Suprapubic skin (tissue), 4 donors: ENCODE results near the gene PIK3R4. TPM values are rescaled to one million over a fixed set of nuclear protein-coding genes. Genes with fewer than 3 reads are reported as not detected.

ENCODE experiments used
- DNase-seq, 2 donors: peaks; one replicate each; pipeline ENCODE4 v3.0.0-alpha.2; 2019; ENCODE audit warnings: low spot score in 2 of 2
- H3K27ac ChIP-seq: fragments of 200-600 bp; sonication (generic); one replicate; pipeline ENCODE4 v1.5.1; 2019
- H3K27me3 ChIP-seq: fragments of 200-600 bp; sonication (generic); one replicate; pipeline ENCODE4 v1.5.1; 2019
- H3K36me3 ChIP-seq: fragments of 200-600 bp; sonication (generic); one replicate; pipeline ENCODE4 v1.5.1; 2019
- H3K4me1 ChIP-seq: fragments of 200-600 bp; sonication (generic); one replicate; pipeline ENCODE4 v1.5.1; 2019
- H3K4me3 ChIP-seq: fragments of 200-600 bp; sonication (generic); one replicate; pipeline ENCODE4 v1.5.1; 2019; ENCODE audit warnings: mild to moderate bottlenecking
- H3K9me3 ChIP-seq: fragments of 200-600 bp; sonication (generic); one replicate; pipeline ENCODE4 v1.5.1; 2019
- CTCF ChIP-seq, 2 donors: fragments of 200-600 bp in 1 of 2; fragments of 450-650 bp in 1 of 2; sonication (generic) in 1 of 2; IDR thresholded peaks; one replicate each; pipeline ENCODE4 v1.5.1; 2016 to 2019; ENCODE audit warnings: antibody characterized with exemption in 2 of 2, mild to moderate bottlenecking in 1 of 2, moderate library complexity in 1 of 2
- EP300 ChIP-seq: sonication (generic); formaldehyde crosslinking; IDR thresholded peaks from one replicate; pipeline ENCODE4 v1.6.1; 2017; ENCODE audit warnings: antibody characterized with exemption
- POLR2A ChIP-seq, 2 donors: fragments of 450-650 bp; IDR thresholded peaks; one replicate each; pipeline ENCODE4 v1.6.1; 2017; ENCODE audit warnings: antibody characterized with exemption in 2 of 2, mild to moderate bottlenecking in 2 of 2, moderate library complexity in 2 of 2
- POLR2AphosphoS5 ChIP-seq, 3 donors: sonication (generic); formaldehyde crosslinking; IDR thresholded peaks; one replicate each; pipeline ENCODE4 v1.6.1; 2017; ENCODE audit warnings: antibody characterized with exemption in 3 of 3
- WGBS: methylation state at CpG from one replicate; pipeline ENCODE4 v1.1.5; 2018; 5-methylcytosine and 5-hydroxymethylcytosine counted together
- total RNA-seq, 4 donors: library from RNA; depleted of rRNA; stranded (reverse); fragments of >200 nt; gene quantifications; one replicate each; pipeline ENCODE4 v1.1.0, GENCODE V29; 2016

Gene PIK3R4
- total RNA-seq, 4 donors from 2014 or later = 35.6 to 48.5 (median 39.3) TPM

- H3K4me1 ChIP-seq = no peaks in the 10 kb centered on the region
- H3K36me3 ChIP-seq = no peaks in the 10 kb centered on the region
- H3K27ac ChIP-seq = no peak overlapping the region
- H3K27me3 ChIP-seq = no peaks in the 10 kb centered on the region
- 56% methylated on average over 2 of the region's 2 CpGs for WGBS
- no peak for TF ChIP-seq POLR2AphosphoS5 (IDR thresholded peaks at IDR 0.05)
- no peak for TF ChIP-seq EP300
- TF ChIP-seq POLR2A (IDR thresholded peaks at IDR 0.05) = no peak
- no peak for TF ChIP-seq CTCF (IDR thresholded peaks at IDR 0.05)
- H3K4me3 ChIP-seq = no peak overlapping the region
- DNase-seq = no peak
- no peaks in the 10 kb centered on the region for H3K9me3 ChIP-seq
Measured at GRCh38 chr3:130663092-130663491, 83.5 kb downstream of the PIK3R4 start.

GRCh38 chr3:130662501-130662996 is 84.1 kb downstream of the PIK3R4 start:
- H3K4me1 ChIP-seq = no peaks in the 10 kb centered on the region
- H3K36me3 ChIP-seq = no peaks in the 10 kb centered on the region
- H3K27me3 ChIP-seq = no peaks in the 10 kb centered on the region
- DNase-seq = no peak
- WGBS = 35% methylated on average over 1 of the region's 1 CpG
- no peak for TF ChIP-seq CTCF (IDR thresholded peaks at IDR 0.05)
- TF ChIP-seq POLR2AphosphoS5 (IDR thresholded peaks at IDR 0.05) = no peak
- H3K27ac ChIP-seq = no peak overlapping the region
- no peak overlapping the region for H3K4me3 ChIP-seq
- H3K9me3 ChIP-seq = no peaks in the 10 kb centered on the region

- Histone ChIP-seq H3K27ac (no peak overlapping the region), H3K27me3 (no peaks in the 10 kb centered on the region), H3K36me3 (no peaks in the 10 kb centered on the region), H3K4me1 (no peaks in the 10 kb centered on the region), H3K9me3 (no peaks in the 10 kb centered on the region), H3K4me3 (no peak overlapping the region)
- WGBS = 62% methylated on average over 7 of the region's 7 CpGs
- no peak for DNase-seq
- no peak for TF ChIP-seq EP300
Measured at GRCh38 chr3:130661140-130661891, 85.3 kb downstream of the PIK3R4 start.

- no peak for TF ChIP-seq POLR2A (IDR thresholded peaks at IDR 0.05)
- TF ChIP-seq CTCF (IDR thresholded peaks at IDR 0.05) = no peak
- no peak for TF ChIP-seq EP300
- no peak for TF ChIP-seq POLR2AphosphoS5 (IDR thresholded peaks at IDR 0.05)
- H3K4me1 ChIP-seq = no peaks in the 10 kb centered on the region
- no peaks in the 10 kb centered on the region for H3K9me3 ChIP-seq
- H3K27me3 ChIP-seq = no peaks in the 10 kb centered on the region
- WGBS = 74% methylated on average over 1 of the region's 1 CpG
- H3K36me3 ChIP-seq = no peaks in the 10 kb centered on the region
- no peak overlapping the region for H3K4me3 ChIP-seq
- DNase-seq = no peak
- H3K27ac ChIP-seq = no peak overlapping the region
Measured at GRCh38 chr3:130659911-130660310, 86.7 kb downstream of the PIK3R4 start.

DNA sequence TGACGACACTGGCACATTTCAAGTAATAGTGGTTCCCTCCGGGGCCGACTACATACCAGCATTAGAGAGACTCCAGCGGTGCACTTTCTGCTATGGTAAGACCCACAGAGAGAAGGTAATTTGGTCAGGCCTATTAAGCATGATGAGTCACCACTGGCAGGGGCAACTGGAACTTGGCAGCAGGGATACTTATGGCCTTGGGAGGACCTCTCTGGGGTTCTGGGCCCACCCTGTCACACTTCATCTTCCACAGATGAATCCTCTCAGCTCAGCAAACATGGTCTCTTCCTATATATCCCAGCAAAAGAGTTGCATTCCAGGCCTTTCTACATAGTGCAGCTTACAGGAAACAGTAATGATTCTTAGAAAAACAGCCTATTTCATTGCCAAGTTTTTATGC is 88.0 kb downstream of the PIK3R4 start:
- TF ChIP-seq CTCF (IDR thresholded peaks at IDR 0.05) (no peak), POLR2AphosphoS5 (IDR thresholded peaks at IDR 0.05) (no peak), POLR2A (IDR thresholded peaks at IDR 0.05) (no peak), EP300 (no peak)
- no peak for DNase-seq
- Histone ChIP-seq H3K36me3 (no peaks in the 10 kb centered on the region), H3K4me1 (no peaks in the 10 kb centered on the region), H3K27me3 (no peaks in the 10 kb centered on the region), H3K27ac (no peak overlapping the region), H3K9me3 (no peaks in the 10 kb centered on the region), H3K4me3 (no peak overlapping the region)
- WGBS = 31% methylated on average over 4 of the region's 4 CpGs

DNA sequence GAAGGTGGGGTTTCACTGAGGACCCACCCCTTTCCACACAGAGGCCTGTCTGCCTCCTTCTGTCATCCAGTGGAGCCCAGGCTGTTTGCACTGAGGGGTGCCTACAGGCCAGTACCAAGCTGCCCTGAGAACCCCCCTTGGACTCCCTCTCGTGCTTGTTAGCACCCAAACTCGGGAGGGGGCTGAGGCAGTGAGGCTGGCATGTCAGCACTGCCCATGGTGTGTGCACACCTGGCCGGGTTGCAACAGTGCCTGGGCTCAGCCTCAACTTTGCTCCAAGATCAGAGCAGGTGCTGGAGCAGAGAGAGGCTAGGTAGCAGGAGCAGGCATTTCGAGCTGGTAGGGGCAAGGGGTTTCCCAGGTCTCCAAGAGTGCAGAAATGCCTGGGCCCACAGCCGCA is 90.0 kb downstream of the PIK3R4 start:
- no peak overlapping the region for H3K4me3 ChIP-seq
- no peaks in the 10 kb centered on the region for H3K9me3 ChIP-seq
- DNase-seq = no peak
- no peaks in the 10 kb centered on the region for H3K36me3 ChIP-seq
- no peaks in the 10 kb centered on the region for H3K27me3 ChIP-seq
- H3K27ac ChIP-seq = no peak overlapping the region
- no peak for TF ChIP-seq POLR2AphosphoS5 (IDR thresholded peaks at IDR 0.05)
- TF ChIP-seq EP300 = no peak
- no CpG with 5 or more reads among the region's 5 CpGs for WGBS
- H3K4me1 ChIP-seq = no peaks in the 10 kb centered on the region
